NCI-H2107 (cell line): ENCODE measurements around the gene RFC4.

Experiments
- DNase-seq: peaks from one replicate; lab custom pipeline; 2025; lab: John Stamatoyannopoulos, UW

Gene RFC4

DNA sequence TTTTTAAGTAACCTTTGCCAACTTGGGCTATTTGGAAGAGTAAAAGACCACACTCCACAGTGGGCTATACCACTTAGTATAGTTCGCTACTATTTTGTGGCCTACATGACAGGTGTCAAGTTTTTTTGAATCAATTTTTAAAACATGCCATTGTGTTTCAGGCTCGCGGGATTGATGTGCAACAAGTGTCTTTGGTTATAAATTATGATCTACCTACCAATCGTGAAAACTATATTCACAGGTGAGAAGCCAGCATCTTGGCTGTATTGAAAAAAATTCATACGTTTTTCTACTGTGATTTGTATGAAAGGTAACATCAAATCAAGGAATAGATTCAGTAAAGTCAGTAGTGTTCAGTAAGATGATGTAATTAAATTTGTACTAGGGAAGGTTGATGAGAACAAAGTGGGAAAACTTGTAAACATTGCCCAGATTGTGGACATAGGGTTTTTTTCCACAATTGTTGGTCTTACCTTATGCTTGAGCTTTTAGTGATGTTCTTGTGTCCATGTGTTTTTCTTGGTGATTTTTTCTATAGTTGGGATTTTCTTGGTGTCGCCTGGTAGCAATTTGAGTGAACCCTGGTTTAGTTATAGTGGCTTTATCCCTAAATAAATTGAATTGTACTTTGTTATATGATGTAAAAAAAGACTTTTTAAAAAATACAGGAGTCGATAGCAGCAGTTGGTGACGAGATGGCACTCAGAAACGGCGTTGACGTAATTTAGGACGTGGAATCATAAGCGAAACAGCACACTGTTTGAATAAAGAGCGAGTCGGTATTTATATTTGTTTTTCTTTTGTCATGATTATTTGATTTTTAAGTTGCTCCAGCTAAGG, 18.4 kb downstream of the RFC4 start:
- DNase-seq: no peak

DNA sequence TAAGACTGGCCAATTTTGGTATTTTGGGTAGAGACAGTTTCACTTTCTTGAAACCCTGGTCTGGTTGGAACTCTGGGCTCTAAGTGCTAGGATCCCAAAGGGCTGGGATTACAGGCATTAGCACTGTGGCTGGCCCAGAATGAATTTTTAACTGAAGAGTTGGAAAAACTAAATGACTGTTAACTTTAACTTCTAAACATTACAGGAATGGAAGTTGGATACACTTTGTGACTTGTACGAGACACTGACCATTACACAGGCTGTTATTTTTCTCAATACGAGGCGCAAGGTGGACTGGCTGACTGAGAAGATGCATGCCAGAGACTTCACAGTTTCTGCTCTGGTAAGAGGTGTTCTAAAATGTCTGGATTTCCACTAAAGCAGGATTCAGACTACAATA, 19.4 kb downstream of the RFC4 start:
- no peak for DNase-seq

DNA sequence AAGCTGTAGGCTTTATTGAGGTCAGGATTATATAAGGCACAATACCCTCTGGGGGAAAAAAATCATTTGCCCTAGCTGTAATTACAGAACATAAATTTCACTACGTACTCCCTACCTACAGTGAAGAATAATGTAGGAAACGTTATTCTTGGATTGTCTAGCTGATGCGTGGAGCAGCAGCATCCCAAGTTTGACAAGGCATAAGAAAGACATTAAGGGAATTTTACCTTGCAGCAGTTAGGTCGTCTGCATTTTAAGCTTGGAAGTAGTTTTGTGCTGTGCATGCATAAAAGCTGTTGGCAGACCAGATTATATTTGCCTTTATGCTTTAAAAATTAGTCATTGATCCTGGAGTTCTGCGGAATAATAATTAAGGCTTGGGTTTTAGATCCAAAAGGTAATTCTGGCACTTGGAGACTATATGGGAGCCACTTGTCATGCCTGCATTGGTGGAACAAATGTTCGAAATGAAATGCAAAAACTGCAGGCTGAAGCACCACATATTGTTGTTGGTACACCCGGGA, 20.7 kb downstream of the RFC4 start:
- no peak for DNase-seq

DNA sequence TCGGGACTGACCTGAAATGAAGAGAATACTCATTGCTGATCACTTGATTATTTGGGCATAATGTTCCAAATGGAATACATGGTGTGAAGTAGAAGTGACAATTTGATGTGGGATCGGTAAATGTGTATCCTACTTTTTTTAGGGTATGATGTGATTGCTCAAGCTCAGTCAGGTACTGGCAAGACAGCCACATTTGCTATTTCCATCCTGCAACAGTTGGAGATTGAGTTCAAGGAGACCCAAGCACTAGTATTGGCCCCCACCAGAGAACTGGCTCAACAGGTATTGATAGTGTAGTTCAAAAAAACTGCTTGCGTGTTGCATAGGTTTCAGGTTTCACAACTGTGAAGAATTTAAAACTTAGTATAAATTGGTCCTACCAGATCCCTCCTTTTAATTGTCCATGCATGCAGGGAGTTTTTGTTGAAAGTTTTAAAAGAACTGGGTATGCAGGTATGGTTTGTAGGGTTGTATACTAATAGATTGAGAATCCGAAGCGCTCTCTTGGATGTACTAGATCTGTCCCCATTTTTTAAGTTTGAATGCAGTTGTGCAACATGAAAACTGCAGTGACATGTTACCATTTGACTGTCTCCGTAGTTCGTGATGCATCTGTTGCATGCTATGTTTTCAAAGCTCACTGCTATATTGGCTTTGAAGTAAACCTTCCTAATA, 21.3 kb downstream of the RFC4 start:
- DNase-seq: no peak

DNA sequence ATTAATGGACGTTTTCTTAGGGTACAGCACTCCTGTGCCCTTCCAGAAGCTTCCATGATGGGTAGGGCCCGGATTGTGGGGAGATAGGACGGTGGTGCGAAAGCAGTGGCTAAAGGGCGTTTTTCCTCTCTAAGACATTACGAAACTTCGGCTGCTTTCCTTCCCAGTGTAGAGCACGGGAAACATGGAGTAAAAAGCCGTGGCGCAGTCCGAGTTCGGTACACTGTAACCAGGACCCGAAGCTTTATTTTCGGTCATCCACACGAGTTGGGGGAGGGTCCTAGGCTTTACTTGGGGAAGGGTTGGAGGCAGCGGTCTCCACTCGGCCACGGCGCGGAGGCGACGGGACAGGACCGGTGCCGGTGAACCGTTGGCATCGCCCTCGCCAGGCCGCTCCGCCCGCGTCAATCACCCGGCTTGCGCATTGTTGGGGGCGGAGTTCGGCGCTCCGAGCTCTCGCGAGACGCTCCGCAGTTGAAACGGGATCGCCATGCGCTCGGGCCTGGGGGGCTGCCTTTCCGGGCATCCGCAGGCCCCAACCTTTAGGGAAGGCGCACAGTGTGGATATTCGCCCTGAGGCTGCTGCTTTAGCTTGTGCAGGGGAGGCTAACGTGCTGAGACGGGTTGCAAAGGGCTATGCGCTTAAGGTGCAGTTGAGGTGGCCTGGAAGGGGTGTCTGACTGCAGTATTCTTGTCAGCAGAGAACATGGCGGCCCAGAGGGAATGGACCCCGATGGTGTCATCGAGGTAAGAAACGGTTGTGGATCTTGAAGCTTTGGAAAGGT, 22.4 kb downstream of the RFC4 start:
- DNase-seq: peak; percentile 78

DNA sequence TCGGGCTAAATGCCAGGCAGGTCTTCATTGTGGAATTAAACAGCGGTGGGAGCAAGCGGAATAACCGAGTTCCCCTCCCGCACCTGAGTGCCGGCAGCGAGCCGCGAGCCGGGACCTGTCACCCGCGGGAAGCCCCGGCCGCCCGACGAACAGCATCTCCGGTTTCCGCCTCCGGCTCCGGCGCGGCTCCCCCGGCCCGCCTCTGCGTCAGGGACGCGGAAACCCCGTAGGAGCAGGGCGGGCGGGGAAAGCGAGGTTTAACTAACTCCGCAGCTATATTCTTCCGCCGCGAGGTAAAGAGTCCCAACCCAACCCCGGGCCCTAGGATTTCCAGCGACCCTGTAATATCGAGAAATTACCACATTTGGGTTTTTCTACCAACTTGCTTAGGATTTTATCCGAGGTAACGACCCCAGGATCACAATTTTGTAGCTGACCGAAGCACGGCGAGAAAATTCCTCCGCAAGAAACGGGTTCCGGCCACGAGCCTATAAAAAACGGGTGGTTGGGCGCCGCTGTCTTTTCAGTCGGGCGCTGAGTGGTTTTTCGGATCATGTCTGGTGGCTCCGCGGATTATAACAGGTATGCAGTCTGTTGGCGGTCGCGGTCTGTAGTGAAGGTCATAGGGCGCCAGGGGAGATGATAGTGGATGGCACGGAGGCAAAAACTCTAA, 23.1 kb downstream of the RFC4 start, which contains the start of gene EIF4A2:
Gene EIF4A2 (plus strand): TSS at position 520 of the 673 bp plus-strand sequence. CDS start 34 bp downstream, at position 554.
- peak; percentile 98 for DNase-seq

DNA sequence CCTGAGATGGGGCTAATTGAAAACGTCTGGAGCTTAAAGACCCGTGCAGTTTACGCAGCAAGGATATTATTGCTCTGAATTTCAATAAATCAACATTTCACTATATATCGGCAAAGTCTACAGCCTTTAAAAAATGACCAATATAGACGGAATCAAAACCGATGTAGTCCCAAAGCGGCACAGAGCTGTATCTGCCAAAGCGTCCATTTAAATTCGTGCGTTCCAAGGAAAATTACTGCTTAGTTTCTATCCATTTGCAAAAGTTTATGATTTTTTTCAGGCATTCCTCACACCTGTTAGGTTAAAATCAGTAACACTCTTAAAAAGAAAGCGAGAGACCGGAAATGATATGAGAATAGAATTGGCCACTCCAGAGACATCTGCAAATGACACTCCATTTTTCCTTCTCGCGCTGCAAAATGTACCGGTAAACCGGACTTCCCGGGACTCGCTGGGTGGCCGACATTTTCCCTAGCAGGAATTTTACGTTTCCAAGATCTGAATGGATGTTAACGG, 23.7 kb downstream of the RFC4 start:
- DNase-seq: no peak

DNA sequence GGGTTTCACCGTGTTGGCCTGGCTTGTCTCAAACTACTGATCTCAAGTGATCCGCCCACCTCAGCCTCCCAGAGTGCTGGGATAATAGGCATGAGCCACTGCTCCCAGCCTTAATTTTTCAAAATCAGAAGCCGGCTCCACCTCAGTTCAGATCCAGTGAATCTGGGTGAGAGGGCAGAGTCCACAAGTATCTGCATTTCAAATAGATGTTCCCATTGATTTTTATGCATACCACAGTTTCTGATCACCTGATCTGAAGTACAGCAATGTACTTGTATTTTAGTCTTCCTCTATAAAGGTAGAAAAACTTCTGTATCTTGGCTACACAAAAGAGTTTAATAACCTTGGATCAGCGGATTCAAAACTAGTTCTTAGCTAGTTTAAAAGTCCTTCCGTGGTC, 27.1 kb downstream of the RFC4 start:
- no peak for DNase-seq

DNA sequence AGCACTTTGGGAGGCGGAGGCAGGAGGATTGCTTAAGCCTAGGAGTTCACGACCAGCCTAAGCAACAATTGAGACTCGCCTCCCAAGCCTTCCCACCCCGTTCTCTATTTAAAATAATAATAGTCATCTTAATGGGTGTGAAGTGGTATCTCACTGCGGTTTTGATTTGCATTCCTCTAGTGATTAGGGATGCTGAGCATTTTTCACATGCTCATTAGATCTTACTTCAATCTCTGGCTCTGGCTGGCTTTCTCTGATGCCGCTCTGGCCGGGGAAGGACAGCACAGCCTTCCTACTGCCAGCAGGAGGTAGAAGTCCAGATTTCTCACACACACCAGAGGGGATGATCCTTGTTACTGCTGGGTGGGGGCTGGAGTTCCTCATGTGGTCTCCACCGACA, 30.3 kb downstream of the RFC4 start:
- DNase-seq: no peak

DNA sequence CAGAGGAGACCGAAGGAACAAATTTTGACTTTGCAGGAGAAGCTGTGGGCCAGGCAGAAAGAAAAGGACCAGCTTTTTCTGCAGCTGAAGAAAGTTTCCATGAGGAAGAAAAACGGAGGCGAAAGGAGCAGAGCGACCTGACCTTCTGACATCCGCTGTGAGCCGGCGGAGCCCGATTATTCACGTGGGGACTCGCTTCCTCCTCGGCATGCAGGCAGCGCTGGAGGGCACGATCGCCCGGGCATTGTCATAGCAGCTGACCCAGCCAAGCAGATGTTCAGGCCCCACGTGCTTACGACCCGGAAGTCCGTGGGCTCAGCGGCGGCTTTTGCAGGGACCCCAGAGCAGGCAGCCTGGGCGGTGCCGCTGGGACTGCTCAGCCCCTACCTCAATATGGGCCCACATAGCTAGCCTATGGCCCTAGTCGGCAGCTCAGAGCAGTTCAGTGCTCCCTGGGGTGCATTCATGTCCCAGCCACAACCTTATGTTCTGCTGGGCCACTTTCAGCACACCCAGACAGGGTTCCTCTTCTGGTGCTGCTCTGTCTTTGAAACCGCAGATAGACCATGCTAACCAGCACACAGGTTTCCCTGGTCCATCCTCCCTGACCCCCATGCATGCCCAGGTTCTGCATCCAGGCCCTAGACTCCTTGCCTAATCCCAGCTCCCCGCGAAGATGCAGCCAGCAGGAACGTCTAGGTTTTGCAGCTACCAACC, 33.4 kb downstream of the RFC4 start:
- DNase-seq: no peak

DNA sequence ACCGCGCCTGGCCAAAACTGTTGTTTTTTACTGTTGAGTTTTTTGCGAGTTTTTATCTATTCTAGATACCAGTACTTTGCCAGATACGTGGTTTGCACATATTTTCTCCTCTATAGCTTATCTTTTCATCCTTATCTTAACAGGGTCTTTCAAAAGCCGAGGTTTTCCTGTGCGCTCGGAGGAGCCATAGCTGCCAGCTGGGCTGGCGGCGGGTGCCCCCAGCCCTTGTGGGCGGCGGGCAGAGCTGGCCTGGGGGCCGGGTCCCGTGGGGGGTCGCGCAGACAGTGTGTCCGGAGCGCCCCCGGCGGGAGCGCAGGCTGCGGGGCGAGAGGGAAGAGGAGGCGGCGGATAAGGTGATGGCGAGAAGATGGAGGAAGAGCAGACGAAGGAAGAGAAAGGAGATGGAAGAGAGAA, 34.0 kb downstream of the RFC4 start:
- DNase-seq: no peak

DNA sequence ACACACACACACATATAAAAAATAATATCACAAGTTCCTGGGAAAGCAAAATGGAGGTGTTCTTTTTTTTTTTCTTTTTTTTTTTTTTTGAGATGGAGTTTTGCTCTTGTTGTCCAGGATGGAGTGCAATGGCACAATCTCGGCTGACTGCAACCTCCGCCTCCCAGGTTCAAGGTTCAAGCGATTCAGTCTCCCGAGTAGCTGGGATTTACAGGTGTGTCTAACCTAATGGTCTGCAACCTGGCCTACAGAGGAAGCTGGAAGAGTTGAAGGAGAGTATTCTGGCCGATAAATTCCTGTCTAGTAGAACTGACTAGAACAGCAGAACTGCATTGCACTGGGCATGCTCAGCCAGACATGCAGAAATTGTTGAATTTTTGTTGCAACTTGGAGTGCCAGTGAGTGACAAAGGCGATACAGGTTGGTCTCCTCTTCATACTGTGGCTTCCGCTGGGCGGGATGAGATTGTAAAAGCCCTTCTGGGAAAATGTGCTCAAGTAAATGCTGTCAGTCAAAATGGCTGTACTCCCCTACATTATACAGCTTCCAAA, 45.3 kb downstream of the RFC4 start:
- no peak for DNase-seq

DNA sequence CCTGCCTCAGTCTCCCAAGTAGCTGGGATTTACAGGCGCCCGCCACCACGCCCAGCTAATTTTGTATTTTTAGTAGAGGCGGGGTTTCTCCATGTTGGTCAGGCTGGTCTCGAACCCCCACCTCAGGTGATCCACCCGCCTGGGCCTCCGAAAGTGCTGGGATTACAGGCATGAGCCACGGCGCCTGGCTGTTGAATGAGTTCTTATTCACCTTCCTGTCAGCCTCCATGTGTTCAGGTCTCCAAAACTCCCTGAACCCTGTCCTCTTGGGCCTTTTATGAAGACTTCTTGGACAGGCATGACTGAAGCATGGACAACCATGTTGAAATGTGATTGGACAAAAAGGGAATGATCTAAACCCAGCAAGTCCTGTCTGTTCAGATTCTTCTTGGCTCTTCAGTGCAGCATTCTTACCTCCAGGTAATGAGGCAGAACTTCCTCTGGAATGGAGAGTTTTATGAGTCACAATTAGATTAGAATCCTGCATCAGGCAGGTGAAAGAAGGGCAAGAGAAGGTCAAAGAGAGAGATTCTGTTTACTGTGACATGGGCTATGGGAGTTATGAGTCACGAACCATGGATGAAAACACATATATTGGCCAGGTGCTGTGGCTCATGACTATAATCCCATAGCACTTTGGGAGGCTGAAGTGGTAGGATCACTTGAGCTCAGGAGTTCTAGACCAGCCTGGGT, 46.0 kb downstream of the RFC4 start:
- DNase-seq: no peak

DNA sequence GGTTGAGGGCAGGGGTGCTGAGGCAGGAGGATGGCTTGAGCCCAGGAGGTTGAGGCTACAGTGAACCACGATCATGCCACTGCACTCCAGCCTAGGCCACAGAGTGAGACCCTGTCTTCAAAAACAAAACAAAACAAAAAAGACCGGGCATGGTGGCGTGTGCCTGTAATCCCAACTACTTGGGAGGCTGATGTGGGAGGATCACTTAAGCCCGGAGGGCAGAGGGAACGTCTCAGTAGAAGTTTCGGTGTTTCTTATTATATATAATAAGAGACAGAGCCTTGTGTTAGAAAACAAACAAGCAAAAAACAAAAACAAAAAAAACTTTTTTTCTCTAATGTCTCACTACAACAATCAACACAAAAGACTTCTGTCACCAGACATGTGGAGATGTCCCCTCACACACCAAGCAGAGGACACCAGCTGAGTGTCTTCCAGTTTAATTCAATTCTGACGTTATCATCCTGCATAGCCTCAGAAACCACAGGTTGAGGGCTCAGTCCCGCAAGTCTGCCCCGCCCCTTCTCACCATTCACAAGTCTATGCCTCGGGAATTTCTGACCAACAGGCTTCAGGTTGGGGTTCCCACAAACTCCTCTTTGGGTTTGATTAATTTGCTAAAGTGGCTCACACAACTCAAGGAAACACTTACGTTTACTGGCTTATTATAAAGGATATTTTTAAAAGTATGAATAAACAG, 46.9 kb downstream of the RFC4 start:
- no peak for DNase-seq

DNA sequence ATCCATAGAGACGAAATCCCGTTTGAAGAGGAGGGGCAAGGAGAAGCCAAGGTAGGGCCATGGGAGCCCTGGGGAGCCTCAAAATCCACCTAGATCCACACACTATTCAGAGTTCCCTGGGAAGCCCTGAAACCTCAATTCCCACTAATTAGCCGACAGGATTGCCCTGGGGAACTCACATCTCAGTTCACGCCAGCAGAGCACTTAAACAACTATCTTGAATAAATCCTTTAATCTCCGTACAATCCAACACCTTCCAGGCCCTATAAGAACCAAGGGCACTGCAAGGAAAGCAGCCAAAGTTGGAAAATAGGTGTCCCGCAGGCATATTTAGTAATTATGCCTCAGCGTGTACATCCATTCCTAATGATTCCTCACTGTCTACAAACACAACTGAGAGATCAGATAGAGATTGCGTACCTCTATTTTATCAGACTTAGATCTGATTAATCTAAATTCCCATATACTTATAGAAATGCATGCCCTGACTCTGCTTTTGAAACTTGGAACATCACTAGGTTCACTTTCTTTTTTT, 48.5 kb downstream of the RFC4 start:
- no peak for DNase-seq

DNA sequence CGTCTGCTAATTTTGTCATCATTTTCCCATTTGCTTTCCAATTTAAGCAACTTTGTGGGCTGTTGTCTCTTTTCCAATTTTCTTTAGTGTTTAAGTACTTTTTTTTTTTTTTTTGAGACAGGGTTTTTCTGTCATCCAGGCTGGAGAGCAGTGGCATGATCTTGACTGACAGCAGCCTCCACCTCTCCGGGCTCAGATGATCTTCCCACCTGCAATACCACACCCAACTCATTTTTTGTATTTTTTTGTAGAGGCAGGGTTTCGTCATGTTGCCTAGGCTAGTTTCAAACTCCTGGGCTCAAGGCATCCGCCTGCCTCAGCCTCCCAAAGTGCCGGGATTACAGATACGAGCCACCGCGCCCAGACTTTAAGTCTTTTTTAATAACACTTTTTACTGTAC, 49.1 kb downstream of the RFC4 start:
- DNase-seq: no peak

DNA sequence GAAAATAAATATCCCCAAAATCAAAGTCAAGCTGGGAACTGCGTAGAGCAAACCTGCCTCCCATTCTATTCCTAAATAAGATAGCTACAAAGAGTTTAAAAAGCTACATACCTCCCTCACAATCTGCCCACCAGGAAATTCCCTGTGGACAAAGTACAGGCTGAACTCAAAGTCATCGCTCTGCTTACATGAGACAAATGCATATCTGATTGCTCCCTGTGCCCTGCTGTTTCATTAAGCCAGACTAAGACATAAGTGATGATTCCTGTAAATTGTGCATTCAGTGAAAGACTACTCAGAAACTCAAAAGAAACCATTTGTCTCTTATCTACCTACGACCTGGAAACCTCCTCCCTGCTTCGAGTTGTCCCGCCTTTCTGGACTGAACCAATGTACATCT, 51.4 kb downstream of the RFC4 start:
- DNase-seq: no peak

DNA sequence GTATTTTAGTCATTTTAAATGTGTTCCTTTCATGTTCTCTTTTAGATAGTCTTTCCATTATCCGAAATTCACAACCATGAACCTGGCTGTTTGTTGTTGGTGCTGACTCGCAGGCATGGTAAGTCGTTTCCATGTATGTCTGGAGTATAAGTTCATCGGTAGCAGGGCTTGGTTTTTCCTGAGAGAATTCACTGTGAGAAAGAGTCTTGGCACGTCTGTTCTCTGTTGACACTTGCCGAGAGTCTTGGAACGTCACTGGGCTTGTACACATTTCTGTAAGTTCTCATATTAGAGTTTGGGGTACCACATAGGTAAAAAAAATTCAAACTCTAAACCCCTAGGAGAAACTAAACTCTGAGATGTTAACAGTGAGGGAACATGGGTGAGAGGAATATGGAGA, 52.3 kb downstream of the RFC4 start:
- DNase-seq: no peak

DNA sequence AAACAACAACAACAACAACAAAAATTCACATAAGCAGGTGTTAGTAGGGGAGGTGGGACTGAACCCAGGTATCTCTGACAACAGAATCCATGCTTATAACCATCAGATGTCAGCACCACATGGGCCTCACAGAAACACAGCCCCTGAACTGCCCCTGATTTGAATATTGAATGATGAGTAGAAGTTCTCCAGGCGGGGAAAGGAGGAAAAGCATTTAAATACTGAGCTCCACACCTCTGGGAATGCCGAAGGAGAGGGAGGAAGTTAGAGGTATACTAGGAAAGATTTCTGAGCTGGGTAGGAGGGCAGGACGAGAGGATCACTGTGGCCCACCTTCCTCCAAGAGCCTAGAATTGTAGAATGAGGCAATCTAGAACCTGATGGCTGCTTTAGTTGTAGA, 54.8 kb downstream of the RFC4 start:
- DNase-seq: no peak
